Measurements from ENCODE around the gene ADGRF1. TPM values are rescaled to one million over a fixed set of nuclear protein-coding genes. Genes with fewer than 3 reads are reported as not detected.

The ADGRF1 gene
- total and polyA plus RNA-seq, 2 donors (not counting 1 experiment from before 2014, with no cell fraction given), result not detected

- Histone ChIP-seq H3K27ac (ENCODE audit: insufficient read depth, low read length) (no peak overlapping the region), H3K9me3 (ENCODE audit: control insufficient read depth, insufficient read depth, low read depth, low read length) (no peaks in the 10 kb centered on the region), H3K4me1 (ENCODE audit: control insufficient read depth, extremely low read depth, insufficient read depth, low read length) (no peaks in the 10 kb centered on the region), H3K4me2 (ENCODE audit: extremely low read depth, insufficient read depth, low read length) (no peak overlapping the region), H2AFZ (ENCODE audit: low read length) (no peak overlapping the region), H3K36me3 (ENCODE audit: control insufficient read depth, insufficient read depth, low read length) (no peaks in the 10 kb centered on the region), H3K4me3 (replicated peaks in 1 of 4; ENCODE audit: control extremely low read depth in 1 of 4, insufficient read depth in 1 of 4, low read depth in 3 of 4, low read length in 4 of 4) (no peak overlapping the region), H3K27me3 (ENCODE audit: control insufficient read depth, insufficient read depth, low read length) (no peaks in the 10 kb centered on the region), H3K79me2 (ENCODE audit: control insufficient read depth, insufficient read depth, low read length) (no peaks in the 10 kb centered on the region), H3K9ac (ENCODE audit: insufficient read depth, low read length) (no peak overlapping the region), H4K20me1 (ENCODE audit: control insufficient read depth, extremely low read depth, insufficient read depth, low read length) (no peaks in the 10 kb centered on the region)
- no peak for TF ChIP-seq CTCF (conservative IDR thresholded peaks at IDR 0.05 in 1 of 2, IDR thresholded peaks at IDR 0.05 in 1 of 2; ENCODE audit: low read depth in 1 of 2, low read length in 2 of 2)
- TF ChIP-seq EZH2 (IDR thresholded peaks at IDR 0.05; ENCODE audit: low read length, missing control alignments), result no peak
- DNase-seq (ENCODE audit: low read depth in 2 of 2), result peak in 1 of 2 donors; percentile 81
Observed at GRCh38 chr6:47044397-47044796, 2.3 kb upstream of the ADGRF1 start.

GRCh38 chr6:47043286-47043685 is 1.2 kb upstream of the ADGRF1 start:
- Histone ChIP-seq H3K9me3 (ENCODE audit: control insufficient read depth, insufficient read depth, low read depth, low read length) (no peaks in the 10 kb centered on the region), H3K4me2 (ENCODE audit: extremely low read depth, insufficient read depth, low read length) (no peak overlapping the region), H3K4me1 (ENCODE audit: control insufficient read depth, extremely low read depth, insufficient read depth, low read length) (no peaks in the 10 kb centered on the region), H3K27me3 (ENCODE audit: control insufficient read depth, insufficient read depth, low read length) (no peaks in the 10 kb centered on the region), H3K36me3 (ENCODE audit: control insufficient read depth, insufficient read depth, low read length) (no peaks in the 10 kb centered on the region), H3K9ac (ENCODE audit: insufficient read depth, low read length) (no peak overlapping the region), H3K79me2 (ENCODE audit: control insufficient read depth, insufficient read depth, low read length) (no peaks in the 10 kb centered on the region), H3K27ac (ENCODE audit: insufficient read depth, low read length) (no peak overlapping the region), H3K4me3 (replicated peaks in 1 of 4; ENCODE audit: control extremely low read depth in 1 of 4, insufficient read depth in 1 of 4, low read depth in 3 of 4, low read length in 4 of 4) (no peak overlapping the region), H4K20me1 (ENCODE audit: control insufficient read depth, extremely low read depth, insufficient read depth, low read length) (no peaks in the 10 kb centered on the region), H2AFZ (ENCODE audit: low read length) (no peak overlapping the region)
- TF ChIP-seq EZH2 (IDR thresholded peaks at IDR 0.05; ENCODE audit: low read length, missing control alignments) (no peak), CTCF (conservative IDR thresholded peaks at IDR 0.05 in 1 of 2, IDR thresholded peaks at IDR 0.05 in 1 of 2; ENCODE audit: low read depth in 1 of 2, low read length in 2 of 2) (no peak)
- no peak for DNase-seq (ENCODE audit: low read depth in 2 of 2)

- H4K20me1 ChIP-seq (ENCODE audit: control insufficient read depth, extremely low read depth, insufficient read depth, low read length), result no peaks in the 10 kb centered on the region
- no peaks in the 10 kb centered on the region for H3K4me1 ChIP-seq (ENCODE audit: control insufficient read depth, extremely low read depth, insufficient read depth, low read length)
- H3K27ac ChIP-seq (ENCODE audit: insufficient read depth, low read length), result no peak overlapping the region
- no peaks in the 10 kb centered on the region for H3K9me3 ChIP-seq (ENCODE audit: control insufficient read depth, insufficient read depth, low read depth, low read length)
- H3K4me3 ChIP-seq (replicated peaks in 1 of 4; ENCODE audit: control extremely low read depth in 1 of 4, insufficient read depth in 1 of 4, low read depth in 3 of 4, low read length in 4 of 4), result no peak overlapping the region
- H3K79me2 ChIP-seq (ENCODE audit: control insufficient read depth, insufficient read depth, low read length), result no peaks in the 10 kb centered on the region
- no peak overlapping the region for H3K4me2 ChIP-seq (ENCODE audit: extremely low read depth, insufficient read depth, low read length)
- H3K9ac ChIP-seq (ENCODE audit: insufficient read depth, low read length), result no peak overlapping the region
- DNase-seq (ENCODE audit: low read depth in 2 of 2), result peak in 1 of 2 donors; percentile 22
- TF ChIP-seq CTCF (conservative IDR thresholded peaks at IDR 0.05 in 1 of 2, IDR thresholded peaks at IDR 0.05 in 1 of 2; ENCODE audit: low read depth in 1 of 2, low read length in 2 of 2) (no peak), EZH2 (IDR thresholded peaks at IDR 0.05; ENCODE audit: low read length, missing control alignments) (no peak)
- no peaks in the 10 kb centered on the region for H3K27me3 ChIP-seq (ENCODE audit: control insufficient read depth, insufficient read depth, low read length)
- H2AFZ ChIP-seq (ENCODE audit: low read length), result no peak overlapping the region
- H3K36me3 ChIP-seq (ENCODE audit: control insufficient read depth, insufficient read depth, low read length), result no peaks in the 10 kb centered on the region
Observed at GRCh38 chr6:47041741-47042140, 391 bp downstream of the ADGRF1 start.
